Measurements from ENCODE around the gene PARVB. TPM values are rescaled to one million over a fixed set of nuclear protein-coding genes. Genes with fewer than 3 reads are reported as not detected.

Gene PARVB
- total RNA-seq, 6 experiments from 2014 or later, result 36.5 to 44.2 (median 38.9) TPM

GRCh38 chr22:44186737-44187136 is 162.6 kb downstream of the PARVB start:
- no peaks in the 10 kb centered on the region for H3K9me3 Mint-ChIP-seq
- no peak for DNase-seq
- H3K4me1 Mint-ChIP-seq (ENCODE audit: low read depth), result no peaks in the 10 kb centered on the region
- H3K27ac Mint-ChIP-seq, result no peak overlapping the region
- no peak overlapping the region for H3K4me3 Mint-ChIP-seq
- TF ChIP-seq, protein P1, sequence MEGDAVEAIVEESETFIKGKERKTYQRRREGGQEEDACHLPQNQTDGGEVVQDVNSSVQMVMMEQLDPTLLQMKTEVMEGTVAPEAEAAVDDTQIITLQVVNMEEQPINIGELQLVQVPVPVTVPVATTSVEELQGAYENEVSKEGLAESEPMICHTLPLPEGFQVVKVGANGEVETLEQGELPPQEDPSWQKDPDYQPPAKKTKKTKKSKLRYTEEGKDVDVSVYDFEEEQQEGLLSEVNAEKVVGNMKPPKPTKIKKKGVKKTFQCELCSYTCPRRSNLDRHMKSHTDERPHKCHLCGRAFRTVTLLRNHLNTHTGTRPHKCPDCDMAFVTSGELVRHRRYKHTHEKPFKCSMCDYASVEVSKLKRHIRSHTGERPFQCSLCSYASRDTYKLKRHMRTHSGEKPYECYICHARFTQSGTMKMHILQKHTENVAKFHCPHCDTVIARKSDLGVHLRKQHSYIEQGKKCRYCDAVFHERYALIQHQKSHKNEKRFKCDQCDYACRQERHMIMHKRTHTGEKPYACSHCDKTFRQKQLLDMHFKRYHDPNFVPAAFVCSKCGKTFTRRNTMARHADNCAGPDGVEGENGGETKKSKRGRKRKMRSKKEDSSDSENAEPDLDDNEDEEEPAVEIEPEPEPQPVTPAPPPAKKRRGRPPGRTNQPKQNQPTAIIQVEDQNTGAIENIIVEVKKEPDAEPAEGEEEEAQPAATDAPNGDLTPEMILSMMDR (IDR thresholded peaks at IDR 0.05), result no peak
- peaks cover 16% of the 10 kb centered on the region for H3K27me3 Mint-ChIP-seq (ENCODE audit: insufficient read depth)
- no peaks in the 10 kb centered on the region for H3K36me3 Mint-ChIP-seq (ENCODE audit: low read depth)

GRCh38 chr22:44187652-44188230 is 163.6 kb downstream of the PARVB start:
- Mint-ChIP-seq H3K4me3 (no peak overlapping the region), H3K4me1 (ENCODE audit: low read depth) (no peaks in the 10 kb centered on the region), H3K27me3 (ENCODE audit: insufficient read depth) (peaks cover 16% of the 10 kb centered on the region), H3K9me3 (no peaks in the 10 kb centered on the region), H3K27ac (no peak overlapping the region), H3K36me3 (ENCODE audit: low read depth) (no peaks in the 10 kb centered on the region)
- TF ChIP-seq, protein P1 (IDR thresholded peaks at IDR 0.05), result no peak
- DNase-seq, result no peak

DNA sequence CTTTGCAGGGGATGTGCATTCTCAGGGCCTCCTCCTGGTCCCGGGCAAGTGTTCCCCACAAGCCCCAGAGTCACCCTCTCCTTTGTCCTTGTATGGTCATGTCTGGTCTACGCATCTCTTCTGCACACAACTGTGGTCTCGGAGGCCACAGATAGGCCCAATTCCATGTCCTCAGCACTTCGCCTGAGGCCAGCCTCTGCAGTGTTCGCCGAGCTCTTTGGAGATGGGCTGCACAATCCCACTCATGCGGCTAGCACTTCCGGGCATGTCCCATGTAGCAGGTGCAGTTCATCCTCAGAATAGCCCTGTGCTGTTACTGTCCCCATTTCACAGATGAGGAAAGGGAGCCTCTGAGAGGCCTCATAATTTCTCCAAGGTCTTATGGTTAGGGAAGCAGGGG is 164.2 kb downstream of the PARVB start:
- H3K27ac Mint-ChIP-seq, result no peak overlapping the region
- no peaks in the 10 kb centered on the region for H3K4me1 Mint-ChIP-seq (ENCODE audit: low read depth)
- H3K27me3 Mint-ChIP-seq (ENCODE audit: insufficient read depth), result peaks cover 16% of the 10 kb centered on the region
- H3K36me3 Mint-ChIP-seq (ENCODE audit: low read depth), result no peaks in the 10 kb centered on the region
- DNase-seq, result no peak
- TF ChIP-seq, protein P1 (IDR thresholded peaks at IDR 0.05), result no peak
- no peaks in the 10 kb centered on the region for H3K9me3 Mint-ChIP-seq
- no peak overlapping the region for H3K4me3 Mint-ChIP-seq

DNA sequence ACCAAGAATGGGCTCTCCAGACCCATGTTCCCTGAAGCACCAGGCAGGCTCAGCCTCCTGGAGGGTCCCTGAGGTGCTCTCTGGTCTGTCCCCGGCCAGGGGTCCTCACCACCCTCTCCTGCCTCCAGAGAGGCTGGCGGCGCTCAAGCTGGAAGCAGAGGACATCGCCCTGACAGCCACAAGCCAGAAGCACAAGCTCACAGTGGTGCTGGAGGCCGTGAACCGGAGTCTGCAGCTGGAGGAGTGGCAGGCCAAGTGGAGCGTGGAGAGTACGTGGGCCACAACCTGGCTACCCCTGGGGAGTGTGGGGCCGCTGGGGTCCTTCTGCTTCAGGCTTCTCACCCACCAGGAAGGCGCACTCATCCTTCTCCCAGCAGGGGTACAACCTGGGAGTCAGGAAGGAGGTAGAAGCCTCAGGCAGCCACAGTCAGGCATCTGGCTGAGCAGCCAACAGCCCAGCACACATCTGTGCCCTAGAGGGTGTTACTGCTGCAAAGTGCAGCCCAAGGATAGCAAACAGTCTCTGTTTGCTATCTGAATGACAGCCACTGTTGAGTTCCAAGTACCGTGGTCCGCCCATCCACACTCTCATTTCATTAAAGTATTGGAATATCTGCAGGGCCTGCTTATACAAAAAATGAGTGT is 165.0 kb downstream of the PARVB start:
- H3K9me3 Mint-ChIP-seq, result no peaks in the 10 kb centered on the region
- TF ChIP-seq, protein P1 (IDR thresholded peaks at IDR 0.05), result no peak

GRCh38 chr22:44190381-44190976 is 166.4 kb downstream of the PARVB start:
- H3K36me3 Mint-ChIP-seq (ENCODE audit: low read depth), result no peaks in the 10 kb centered on the region
- peaks cover 22% of the 10 kb centered on the region for H3K27me3 Mint-ChIP-seq (ENCODE audit: insufficient read depth)
- DNase-seq, result no peak
- no peaks in the 10 kb centered on the region for H3K4me1 Mint-ChIP-seq (ENCODE audit: low read depth)
- TF ChIP-seq, protein P1 (IDR thresholded peaks at IDR 0.05), result no peak
- no peaks in the 10 kb centered on the region for H3K9me3 Mint-ChIP-seq
- no peak overlapping the region for H3K4me3 Mint-ChIP-seq
- H3K27ac Mint-ChIP-seq, result no peak overlapping the region

More for the DNA sequence above, 165.0 kb downstream of the PARVB start:
- H3K27ac Mint-ChIP-seq, result no peak overlapping the region
- no peaks in the 10 kb centered on the region for H3K36me3 Mint-ChIP-seq (ENCODE audit: low read depth)
- DNase-seq, result no peak
- peaks cover 17% of the 10 kb centered on the region for H3K27me3 Mint-ChIP-seq (ENCODE audit: insufficient read depth)
- no peak overlapping the region for H3K4me3 Mint-ChIP-seq
- no peaks in the 10 kb centered on the region for H3K4me1 Mint-ChIP-seq (ENCODE audit: low read depth)

Measured in HFFc6 (cell line).